GM13977 (cell line): ENCODE results near the gene MTRFR.
"Not testable (repeated sequence)": the region's sequence is repeated elsewhere in the genome, so short reads cannot be mapped to it uniquely, and the experiment has no call there.

Experiments used
- DNase-seq: peaks from one replicate; pipeline ENCODE4 v3.0.0; 2012; ENCODE audit warnings: low spot score
- in situ Hi-C: fragments of 300-500 bp; cut with MboI; formaldehyde crosslinking; loops from one replicate; pipeline ENCODE4 v1.12.0; 2022; ENCODE audit warnings: low sequenced_read_pairs, low pct_unique_long_range_greater_than_20kb, mixed read lengths, inconsistent platforms; ENCODE audit not compliant: unreplicated experiment
- TF ChIP-seq, protein P1 (sequence below): IDR thresholded peaks from 2 replicates; pipeline ENCODE4 v1.5.1; 2012; ENCODE audit warnings: mild to moderate bottlenecking, control low read depth; ENCODE audit not compliant: insufficient read depth; ENCODE audit errors: extremely low read depth, missing control alignments

Gene MTRFR

DNA sequence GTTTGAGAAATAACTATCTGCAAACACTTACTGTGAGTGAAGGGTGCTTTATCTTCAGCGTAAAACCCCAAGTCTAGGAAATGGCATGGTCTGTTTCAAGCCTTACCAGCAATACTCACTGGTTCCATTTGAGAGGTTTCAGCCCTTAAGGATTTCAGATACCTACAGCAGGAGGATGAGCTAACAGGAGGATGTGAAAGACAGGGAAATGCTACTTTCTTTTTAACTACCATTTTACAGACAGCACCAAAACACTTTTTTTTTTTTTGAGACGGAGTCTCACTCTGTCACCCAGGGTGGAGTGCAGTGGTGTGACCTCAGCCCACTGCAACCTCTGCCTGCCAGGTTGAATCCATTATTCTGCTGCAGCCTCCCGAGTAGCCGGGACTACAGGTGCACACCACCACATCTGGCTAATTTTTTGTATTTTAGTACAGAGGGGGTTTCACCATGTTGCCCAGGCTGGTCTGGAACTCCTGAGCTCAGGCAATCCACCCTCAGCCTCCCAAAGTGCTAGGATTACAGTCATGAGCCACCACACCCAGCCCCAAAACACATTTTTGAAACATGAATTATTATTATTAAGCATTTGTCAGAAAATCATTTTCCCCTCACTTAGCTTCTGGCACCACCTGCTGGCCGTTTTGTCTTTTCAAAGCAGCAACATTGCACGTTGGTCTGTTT lies 4.6 kb downstream of the MTRFR start:
- peak; percentile 56 for DNase-seq
- TF ChIP-seq, protein P1, sequence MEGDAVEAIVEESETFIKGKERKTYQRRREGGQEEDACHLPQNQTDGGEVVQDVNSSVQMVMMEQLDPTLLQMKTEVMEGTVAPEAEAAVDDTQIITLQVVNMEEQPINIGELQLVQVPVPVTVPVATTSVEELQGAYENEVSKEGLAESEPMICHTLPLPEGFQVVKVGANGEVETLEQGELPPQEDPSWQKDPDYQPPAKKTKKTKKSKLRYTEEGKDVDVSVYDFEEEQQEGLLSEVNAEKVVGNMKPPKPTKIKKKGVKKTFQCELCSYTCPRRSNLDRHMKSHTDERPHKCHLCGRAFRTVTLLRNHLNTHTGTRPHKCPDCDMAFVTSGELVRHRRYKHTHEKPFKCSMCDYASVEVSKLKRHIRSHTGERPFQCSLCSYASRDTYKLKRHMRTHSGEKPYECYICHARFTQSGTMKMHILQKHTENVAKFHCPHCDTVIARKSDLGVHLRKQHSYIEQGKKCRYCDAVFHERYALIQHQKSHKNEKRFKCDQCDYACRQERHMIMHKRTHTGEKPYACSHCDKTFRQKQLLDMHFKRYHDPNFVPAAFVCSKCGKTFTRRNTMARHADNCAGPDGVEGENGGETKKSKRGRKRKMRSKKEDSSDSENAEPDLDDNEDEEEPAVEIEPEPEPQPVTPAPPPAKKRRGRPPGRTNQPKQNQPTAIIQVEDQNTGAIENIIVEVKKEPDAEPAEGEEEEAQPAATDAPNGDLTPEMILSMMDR = peak; percentile 79
- in situ Hi-C loops = loop anchor here (25.0 kb wide), 1 partner anchor 400 kb away; the partner anchor contains the start of gene HIP1R

DNA sequence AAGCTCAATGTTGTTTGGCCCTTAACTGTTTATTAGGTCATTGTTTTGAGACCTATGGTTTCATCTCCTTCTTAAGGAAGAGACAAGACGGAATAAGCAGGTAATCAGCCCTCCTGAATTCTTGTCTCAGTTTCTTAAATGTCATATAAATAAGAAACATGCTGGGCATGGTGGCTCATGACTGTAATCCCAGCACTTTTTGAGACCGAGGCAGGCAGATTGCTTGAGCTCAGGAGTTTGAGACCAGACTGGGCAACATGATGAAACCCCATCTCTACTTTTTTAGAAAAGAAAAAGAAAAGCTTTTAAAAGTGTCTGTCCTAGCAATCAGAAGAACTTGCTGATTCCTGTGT lies 5.1 kb downstream of the MTRFR start:
- in situ Hi-C loops = loop anchor here (25.0 kb wide), 1 partner anchor 401 kb away; the partner anchor contains the start of gene HIP1R
- TF ChIP-seq, protein P1 = no peak
- no peak for DNase-seq

DNA sequence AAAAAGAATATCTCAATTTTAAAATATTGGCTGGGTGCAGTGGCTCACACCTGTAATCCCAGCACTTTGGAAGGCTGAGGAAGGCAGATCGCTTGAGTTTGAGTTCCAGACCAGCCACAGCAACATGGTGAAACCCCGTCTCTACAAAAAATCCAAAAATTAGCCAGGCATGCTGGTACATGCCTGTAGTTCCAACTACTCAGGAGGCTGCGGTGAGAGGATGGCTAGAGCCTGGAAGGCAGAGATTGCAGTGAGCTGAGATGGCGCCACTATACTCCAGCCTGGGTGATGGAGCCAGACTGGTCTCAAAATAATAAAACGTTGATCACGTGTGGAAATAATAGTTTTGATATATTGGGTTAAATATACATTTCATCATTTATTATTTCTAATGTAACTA lies 5.7 kb downstream of the MTRFR start:
- no peak for DNase-seq
- TF ChIP-seq, protein P1 = no peak
- in situ Hi-C loops = loop anchor here (25.0 kb wide), 1 partner anchor 402 kb away; the partner anchor contains the start of gene HIP1R

DNA sequence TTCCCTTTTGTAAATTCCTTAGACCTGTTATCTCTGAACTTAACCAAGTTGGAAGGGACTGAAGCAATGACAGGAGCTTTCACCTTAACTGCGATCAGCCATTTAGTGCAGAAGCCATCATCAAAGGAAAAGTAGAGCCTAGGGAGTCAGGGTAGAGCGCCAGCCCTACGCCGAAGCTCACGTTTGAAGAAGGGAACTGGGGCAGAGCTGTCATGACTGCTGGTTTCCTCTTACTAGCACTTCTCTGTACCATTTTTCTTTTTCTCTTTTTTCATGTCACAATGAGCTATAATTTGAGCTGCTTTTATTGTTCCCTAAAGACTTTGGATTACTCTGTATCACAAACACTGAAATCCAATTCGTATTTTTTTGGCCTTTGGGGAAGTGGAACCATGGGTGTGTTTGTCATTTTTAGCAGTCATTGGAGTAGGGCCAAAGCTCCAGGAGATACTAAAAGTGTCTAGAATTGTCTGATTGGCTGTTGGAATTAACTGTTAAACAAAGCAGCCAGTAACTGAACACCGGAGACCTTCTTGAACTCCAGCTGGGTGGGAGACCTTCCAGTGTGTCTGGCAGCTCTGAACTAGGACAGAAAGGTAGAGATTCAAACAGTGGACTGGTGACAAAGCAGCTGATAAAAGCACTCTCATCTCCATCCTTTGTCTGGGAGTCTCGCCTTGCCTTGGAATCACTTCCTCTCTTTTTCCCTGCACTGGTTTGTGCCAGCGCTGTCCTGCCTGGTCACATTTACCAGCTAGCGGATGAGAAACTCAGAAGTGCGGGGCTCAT lies 9.1 kb downstream of the MTRFR start:
- TF ChIP-seq, protein P1 = no peak
- no peak for DNase-seq
- in situ Hi-C loops = loop anchor here (25.0 kb wide), 1 partner anchor 405 kb away; the partner anchor contains the start of gene HIP1R

DNA sequence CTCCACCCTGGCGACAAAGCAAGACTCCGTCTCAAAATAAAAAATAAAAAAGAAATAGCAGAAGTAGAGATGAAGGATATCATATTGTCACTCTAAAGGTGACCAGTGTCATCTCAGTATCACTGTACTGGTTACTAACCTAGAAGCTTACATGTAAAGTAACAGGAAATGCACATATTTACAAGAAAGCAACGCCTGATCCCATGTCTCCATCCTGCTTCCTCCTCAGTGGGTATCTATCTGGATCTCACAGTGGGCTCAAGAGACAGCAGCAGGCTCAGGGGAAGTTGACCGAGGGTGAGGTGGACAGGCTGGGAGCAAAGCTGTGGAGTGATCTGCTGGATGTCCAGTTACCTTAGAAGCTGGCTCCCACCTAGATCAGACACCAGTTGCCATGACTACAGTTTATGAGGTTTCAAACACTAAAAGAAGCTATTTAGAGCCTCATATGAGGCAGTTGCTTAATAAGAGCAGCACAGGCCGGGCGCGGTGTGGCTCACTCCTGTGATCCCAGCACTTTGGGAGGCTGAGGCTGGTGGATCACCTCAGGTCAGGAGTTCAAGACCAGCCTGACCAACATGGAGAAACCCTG lies 10.5 kb downstream of the MTRFR start:
- DNase-seq = no peak
- TF ChIP-seq, protein P1 = no peak
- in situ Hi-C loops = loop anchor here (25.0 kb wide), 1 partner anchor 406 kb away; the partner anchor contains the start of gene HIP1R

DNA sequence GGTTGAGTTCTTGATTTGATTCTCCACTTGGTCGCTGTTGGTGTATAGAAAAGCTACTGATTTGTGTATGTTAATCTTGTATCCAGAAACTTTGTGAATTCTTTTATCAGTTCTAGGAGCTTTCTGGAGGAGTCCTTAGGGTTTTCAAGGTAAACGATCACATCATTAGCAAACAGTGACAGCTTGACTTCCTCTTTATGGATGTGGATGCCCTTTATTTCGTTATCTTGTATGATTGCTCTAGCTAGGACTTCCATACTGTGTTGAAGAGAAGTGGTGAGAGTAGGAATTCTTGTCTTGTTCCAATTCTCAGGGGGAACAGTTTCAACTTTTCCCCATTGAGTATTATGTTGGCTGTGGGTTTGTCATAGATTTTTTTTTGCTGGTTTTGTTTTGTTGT lies 12.4 kb downstream of the MTRFR start:
- in situ Hi-C loops = loop anchor here (25.0 kb wide), 1 partner anchor 408 kb away; the partner anchor contains the start of gene HIP1R
- TF ChIP-seq, protein P1 = no peak
- no peak for DNase-seq

DNA sequence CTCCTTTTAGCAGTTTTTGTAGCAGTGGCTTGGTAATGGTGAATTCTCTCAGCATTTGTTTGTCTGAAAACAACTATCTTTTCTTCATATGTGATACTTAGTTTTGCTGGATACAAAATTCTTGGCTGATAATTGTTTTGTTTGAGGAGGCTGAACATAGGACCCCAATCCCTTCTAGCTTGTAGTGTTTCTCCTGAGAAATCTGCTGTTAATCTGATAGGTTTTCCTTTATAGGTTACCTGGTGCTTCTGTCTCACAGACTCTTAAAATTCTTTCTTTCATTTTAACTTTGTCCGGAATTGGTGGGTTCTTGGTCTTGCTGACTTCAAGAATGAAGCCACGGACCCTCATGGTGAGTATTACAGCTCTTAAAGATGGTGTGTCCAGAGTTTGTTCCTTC lies 14.9 kb downstream of the MTRFR start:
- DNase-seq = not testable (repeated sequence)
- in situ Hi-C loops = loop anchor here (25.0 kb wide), 1 partner anchor 411 kb away; the partner anchor contains the start of gene HIP1R

DNA sequence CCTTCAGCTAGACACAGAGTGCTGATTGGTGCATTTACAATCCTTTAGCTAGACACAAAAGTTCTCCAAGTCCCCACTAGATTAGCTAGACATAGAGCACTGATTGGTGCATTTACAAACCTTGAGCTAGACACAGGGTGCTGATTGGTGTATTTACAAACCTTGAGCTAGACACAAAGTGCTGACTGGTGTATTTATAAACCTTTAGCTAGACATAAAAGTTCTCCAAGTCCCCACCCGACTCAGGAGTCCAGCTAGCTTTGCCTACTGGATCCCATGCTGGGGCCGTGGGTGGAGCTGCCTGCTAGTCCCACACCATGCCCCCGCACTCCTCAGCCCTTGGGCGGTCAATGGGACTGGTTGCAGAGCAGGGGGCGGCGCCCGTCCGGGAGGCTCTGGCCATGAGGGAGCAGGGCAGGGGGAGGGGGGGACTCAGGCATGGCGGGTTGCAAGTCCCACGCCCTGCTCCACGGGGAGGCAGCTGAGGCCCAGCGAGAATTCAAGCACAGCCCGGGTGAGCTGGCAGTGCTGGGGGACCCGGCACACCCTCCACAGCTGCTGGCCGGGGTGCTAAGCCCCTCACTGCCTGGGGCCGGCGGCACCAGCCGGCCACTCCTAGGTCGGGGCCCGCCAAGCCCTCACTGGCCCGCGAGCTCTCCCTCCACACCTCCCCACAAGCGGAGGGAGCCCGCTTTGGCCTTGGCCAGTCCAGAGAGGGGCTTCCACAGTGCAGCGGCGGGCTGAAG lies 15.9 kb downstream of the MTRFR start:
- DNase-seq = not testable (repeated sequence)
- in situ Hi-C loops = loop anchor here (25.0 kb wide), 1 partner anchor 412 kb away; the partner anchor contains the start of gene HIP1R
